ENCODE data around the gene JAG2.

Gene JAG2

GRCh38 chr14:105150368-105151083 is 18.1 kb downstream of the JAG2 start:
- no peak for DNase-seq (ENCODE audit: low read depth)

GRCh38 chr14:105150026-105150367 is 18.6 kb downstream of the JAG2 start:
- no peak for DNase-seq (ENCODE audit: low read depth)

- DNase-seq (ENCODE audit: low read depth) = no peak
Observed at GRCh38 chr14:105149146-105149781, 19.3 kb downstream of the JAG2 start.

GRCh38 chr14:105148604-105149145 is 19.9 kb downstream of the JAG2 start:
- DNase-seq (ENCODE audit: low read depth) = no peak

- DNase-seq (ENCODE audit: low read depth) = no peak
Observed at GRCh38 chr14:105147671-105148603, 20.6 kb downstream of the JAG2 start.

DNA sequence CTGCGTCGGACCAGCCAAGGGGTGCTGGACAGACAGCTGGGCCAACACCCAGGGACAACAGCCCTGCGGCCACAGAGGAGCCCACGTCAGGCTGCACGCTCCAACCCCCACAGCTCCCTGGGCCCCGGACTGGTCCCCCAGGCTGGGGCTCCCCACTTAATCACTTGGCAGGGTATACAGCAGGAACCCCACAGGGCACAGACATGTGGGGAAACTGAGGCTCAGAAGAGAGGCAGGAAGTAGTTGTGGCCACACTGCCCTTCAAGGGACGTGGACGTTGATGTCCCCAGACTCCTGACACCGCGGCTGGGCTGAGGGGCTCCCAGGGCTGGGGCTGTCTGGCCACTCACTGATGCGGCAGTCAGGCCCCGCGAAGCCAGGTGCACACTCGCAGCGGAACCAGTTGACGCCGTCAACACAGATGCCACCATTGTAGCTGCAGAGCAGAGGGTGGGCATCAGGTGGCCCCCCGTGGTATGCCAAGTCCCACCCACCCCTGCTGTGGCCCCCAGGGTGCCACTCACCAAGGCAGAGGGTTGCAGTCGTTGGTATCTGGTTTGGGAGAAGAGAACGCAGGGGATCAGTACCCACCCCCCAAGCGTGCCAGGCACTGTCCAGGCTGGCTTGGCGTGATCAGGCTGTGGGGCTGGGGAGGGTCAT is 21.5 kb downstream of the JAG2 start:
- no peak for DNase-seq (ENCODE audit: low read depth)

GRCh38 chr14:105146181-105146975 is 22.2 kb downstream of the JAG2 start:
- DNase-seq (ENCODE audit: low read depth) = no peak

DNA sequence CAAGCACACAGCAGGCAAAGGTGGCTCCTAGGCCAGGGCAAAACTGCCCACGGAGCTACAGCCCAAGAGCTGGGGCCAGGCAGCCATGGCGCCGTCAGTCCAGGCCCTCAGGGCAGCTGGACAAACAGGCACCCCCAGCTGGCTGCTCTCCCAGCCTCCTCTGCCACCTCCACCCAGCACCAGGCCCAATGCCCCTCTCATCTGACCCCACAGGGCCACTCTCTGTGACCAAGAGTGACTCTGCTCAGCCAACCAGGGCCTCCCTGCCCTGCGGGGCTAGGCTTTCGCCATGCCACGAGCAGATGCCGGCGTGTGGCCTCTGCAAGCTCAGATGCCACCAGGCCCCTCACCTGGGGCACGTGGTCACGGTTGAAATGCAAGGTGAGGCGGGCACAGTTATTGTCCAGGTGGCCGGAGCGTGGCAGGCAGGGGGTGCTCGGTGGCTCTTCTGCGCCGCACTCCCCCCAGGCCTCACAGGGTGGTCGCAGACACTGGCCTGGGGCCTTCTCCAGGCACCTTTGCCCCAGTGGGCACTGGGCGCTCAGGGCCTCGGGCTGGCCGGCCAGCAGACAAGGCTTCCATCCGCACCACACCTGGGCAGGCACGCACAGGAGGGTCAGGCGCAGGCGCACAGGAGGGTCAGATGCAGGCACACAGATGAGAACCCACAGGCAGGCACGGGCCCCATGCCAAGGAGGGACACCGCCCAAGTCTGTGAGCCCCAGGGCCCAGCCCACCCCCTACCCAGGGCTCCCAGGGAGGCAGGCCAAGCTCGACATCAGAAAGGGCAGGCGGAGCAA is 23.0 kb downstream of the JAG2 start:
- DNase-seq (ENCODE audit: low read depth) = no peak

DNA sequence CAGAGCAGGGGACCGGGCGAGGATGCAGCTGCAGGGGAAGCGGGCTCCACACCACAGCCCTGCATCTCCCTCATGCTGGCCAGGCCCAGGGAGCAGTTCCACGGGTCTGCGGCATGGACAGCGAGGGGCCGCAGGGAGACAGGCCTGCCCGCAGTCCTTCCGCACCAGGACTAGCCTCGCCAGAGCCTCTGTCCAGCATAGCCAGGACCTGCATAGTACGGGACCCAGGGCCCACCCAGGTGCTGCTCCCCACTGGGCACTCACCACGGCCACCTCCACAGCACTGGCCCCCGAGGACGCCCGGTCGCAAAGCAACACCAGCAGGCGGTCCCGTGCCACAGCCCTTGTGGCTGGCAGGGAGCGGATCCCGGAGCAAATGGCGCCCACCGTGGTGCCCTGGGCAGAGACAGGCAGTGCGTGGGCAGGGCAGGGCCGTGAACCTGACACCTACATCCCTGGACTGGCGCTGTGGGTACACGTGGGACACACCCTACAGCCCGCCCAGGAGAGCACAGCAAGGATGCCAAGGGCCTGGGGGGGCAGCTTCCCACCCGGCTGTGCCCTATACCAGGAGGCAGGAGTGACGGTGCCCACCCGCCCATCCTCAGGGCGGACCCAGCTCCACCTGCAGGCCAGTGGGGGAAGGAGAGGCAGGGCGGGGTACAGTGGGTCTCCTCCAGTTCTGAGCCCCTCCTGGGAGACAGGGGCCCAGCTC is 23.8 kb downstream of the JAG2 start:
- no peak for DNase-seq (ENCODE audit: low read depth)

- DNase-seq (ENCODE audit: low read depth) = no peak
Observed at GRCh38 chr14:105144026-105144665, 24.4 kb downstream of the JAG2 start.

DNA sequence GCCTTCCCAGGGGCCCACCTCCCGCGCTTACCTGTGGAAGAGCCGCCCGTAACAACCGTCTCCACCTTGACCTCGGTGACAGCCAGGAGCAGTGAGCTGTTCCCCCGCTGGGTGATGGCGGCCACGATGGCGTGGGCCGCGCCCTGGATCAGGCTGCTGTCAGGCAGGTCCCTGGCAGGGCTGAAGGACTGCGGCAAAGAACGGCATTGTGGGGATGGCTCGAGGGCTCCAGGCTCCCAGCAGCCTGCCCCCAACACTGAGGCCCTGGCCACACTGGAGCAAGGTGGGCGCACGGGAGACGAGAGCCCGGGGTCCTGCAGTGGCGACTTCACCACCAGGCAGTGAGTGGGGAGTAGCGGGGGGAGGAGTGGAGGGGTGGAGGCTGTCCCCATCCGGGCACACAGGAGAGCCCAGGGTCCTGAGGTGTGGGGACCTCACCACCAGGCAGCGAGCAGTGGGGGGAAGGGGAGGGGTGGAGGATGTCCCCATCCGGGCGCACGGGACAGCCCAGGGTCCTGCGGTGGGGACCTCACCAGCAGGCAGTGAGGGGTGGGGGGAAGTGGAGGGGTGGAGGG is 25.0 kb downstream of the JAG2 start:
- DNase-seq (ENCODE audit: low read depth) = no peak

DNA sequence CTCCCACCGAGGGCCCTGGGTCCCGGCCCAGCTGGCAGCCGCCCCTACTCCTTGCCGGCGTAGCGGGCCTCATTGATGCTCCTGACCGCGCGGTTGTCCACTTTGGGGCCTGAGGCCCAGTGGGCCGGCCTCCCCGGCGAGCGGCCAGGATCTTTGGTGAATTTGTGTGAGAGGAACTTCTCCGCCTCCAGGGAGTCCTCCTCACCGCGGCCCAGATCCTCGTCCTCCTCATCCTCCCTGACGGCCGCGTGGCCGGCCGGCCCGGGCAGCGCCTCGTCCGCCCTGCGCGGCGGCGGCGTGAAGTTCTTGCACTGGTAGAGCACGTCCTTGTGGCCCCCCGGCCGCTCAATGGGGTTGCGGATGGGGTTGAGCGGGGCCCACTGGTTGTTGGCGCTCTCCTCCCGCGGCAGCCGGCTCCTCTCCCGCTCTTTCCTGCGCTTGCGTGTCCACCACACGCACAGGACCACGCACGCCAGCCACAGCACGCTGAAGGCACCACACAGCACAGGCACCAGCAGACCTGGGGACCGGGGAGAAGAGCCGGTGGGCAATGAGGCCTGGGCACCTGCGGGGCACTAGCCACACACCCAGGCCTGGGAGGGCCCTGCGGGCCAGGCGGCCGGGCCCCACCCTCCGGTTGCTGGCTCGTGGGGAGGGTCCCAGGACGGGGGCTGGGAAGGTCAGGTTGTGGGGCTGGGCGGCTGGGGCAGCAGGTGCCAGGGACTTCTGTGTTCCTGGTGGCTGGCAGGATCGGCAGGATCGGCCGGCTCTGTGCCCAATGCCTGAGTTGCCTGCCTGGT is 25.7 kb downstream of the JAG2 start:
- DNase-seq (ENCODE audit: low read depth) = no peak

DNA sequence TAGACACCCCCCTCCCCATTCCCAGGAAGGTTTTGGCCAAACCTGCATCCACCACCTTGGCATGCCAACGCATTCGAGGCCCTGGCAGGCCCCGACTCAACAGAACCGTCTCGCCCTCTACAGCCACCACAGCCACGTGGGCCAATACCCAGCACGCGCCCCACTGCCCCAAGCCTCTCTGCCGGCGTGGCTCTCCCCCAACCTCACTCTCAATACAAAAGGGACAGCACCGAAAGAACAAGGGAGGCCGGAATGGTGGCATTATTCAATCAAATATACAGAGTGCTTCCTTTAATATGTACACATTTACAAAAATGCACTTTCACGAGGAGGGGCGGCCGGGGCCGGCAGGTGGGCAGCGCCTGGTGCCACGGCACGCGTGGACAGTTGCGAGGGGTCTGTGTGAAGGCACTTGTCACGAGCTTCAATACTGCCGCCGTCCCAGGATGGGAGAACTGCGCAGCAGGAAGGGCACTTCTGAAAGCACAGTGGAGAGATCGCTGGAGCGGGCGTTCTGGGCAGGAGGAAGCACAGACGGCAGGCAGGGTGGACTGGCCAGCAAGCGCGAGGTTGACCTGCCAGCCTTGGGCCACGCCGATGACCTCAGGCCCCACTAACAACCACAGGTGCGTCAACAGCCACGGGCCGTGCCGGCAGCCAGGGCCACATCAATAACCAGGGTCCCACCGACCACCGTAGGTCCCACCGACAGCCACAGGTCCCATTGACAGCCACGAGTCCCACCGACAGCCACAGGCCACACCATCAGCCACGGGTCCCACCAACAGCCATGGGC is 26.9 kb downstream of the JAG2 start:
- no peak for DNase-seq (ENCODE audit: low read depth)

- no peak for DNase-seq (ENCODE audit: low read depth)
Observed at GRCh38 chr14:105141026-105141425, 27.6 kb downstream of the JAG2 start.

DNA sequence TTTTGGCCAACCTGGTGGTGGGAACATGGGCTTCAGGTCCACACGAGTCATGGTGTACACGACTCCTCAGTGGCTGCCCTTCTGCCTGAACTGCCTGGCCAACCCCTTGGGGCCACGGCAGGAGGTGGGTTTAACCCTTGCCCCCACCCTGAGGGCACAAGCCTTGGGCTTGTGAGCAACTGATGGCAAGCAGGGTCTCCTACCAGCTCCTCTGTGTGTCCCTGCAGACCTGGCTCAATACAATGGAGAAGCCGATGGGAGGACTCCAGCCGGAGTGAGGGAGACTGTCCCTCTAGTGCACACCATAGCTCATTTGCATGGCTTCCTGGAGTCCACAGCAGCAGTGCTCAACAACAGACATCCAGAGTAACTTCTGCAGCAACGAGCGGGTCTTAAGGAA is 28.0 kb downstream of the JAG2 start:
- DNase-seq (ENCODE audit: low read depth) = no peak

- DNase-seq (ENCODE audit: low read depth) = no peak
Observed at GRCh38 chr14:105139831-105140239, 28.7 kb downstream of the JAG2 start.

DNA sequence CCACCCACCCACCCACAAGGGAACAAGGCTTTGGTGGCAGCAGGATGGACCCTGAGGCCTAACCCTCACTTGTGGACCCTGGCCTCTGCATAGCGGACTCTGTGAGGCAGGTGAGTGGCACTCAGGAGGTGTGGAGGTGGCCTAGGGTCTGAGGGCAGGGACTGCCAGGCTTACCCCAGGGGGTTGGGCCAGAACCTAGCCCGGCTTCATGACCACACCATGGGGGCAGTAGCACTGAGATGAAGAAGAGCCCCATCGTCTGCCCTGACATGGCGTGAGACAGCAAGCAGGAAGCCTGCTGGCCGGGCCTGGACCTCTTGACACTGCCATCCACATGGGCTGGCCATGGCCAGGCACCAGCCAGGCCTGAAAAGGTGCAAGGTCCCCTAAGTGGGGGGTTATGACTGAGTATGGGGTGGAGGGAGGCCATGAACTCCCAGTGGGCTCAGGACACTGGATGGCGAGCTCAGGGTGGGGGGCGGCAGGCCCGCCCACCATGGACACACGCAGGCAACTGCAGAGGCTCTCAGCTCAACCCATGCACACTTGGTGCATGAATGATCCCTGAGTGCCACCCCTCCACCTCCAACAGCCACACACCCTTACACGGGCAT is 29.3 kb downstream of the JAG2 start:
- DNase-seq (ENCODE audit: low read depth) = no peak

Data from activated T-helper 1 cell treated with Interleukin-2 at 50 U/mL for 16 hours (primary cell).